GM21381 (cell line): Measurements from ENCODE around the gene ANKRD36C.
"Not testable (repeated sequence)": the region's sequence is repeated elsewhere in the genome, so short reads cannot be mapped to it uniquely, and the experiment has no call there.

ENCODE experiments used
- ATAC-seq: cut with Tn5 transposase; IDR thresholded peaks from one replicate; pipeline ENCODE4 v1.9.1; 2021; ENCODE audit warnings: mild to moderate bottlenecking, moderate library complexity; ENCODE audit not compliant: unreplicated experiment

Gene ANKRD36C

GRCh38 chr2:95799892-95800291, 191.7 kb downstream of the ANKRD36C start:
- no peak for ATAC-seq

- not testable (repeated sequence) for ATAC-seq
Measured at GRCh38 chr2:95799147-95799889, 192.3 kb downstream of the ANKRD36C start.

GRCh38 chr2:95796249-95797099, 195.2 kb downstream of the ANKRD36C start:
- not testable (repeated sequence) for ATAC-seq

GRCh38 chr2:95793970-95794369, 197.7 kb downstream of the ANKRD36C start:
- not testable (repeated sequence) for ATAC-seq

GRCh38 chr2:95790180-95790579, 201.4 kb downstream of the ANKRD36C start:
- not testable (repeated sequence) for ATAC-seq

GRCh38 chr2:95789385-95789784, 202.2 kb downstream of the ANKRD36C start:
- ATAC-seq: not testable (repeated sequence)

GRCh38 chr2:95788642-95789041, 203.0 kb downstream of the ANKRD36C start:
- ATAC-seq: not testable (repeated sequence)
